Left forelimb (tissue), 1 donor: ENCODE measurements around the gene CHST14.
"Not testable (repeated sequence)": the region's sequence is repeated elsewhere in the genome, so short reads cannot be mapped to it uniquely, and the experiment has no call there.

ENCODE experiments used
- DNase-seq: peaks from one replicate; pipeline ENCODE4 v3.0.0-alpha.2; 2018; ENCODE audit warnings: low spot score

CHST14 gene

GRCh38 chr15:40440743-40441564 lies 29.8 kb upstream of the CHST14 start, which contains the start of gene BAHD1:
Gene BAHD1 (plus strand): TSS chr15:40440953. CDS start chr15:40458465, 17,512 bp downstream.
- peak; percentile 98 for DNase-seq

- no peak for DNase-seq
Measured at GRCh38 chr15:40441565-40442531, 28.9 kb upstream of the CHST14 start.

- no peak for DNase-seq
Measured at GRCh38 chr15:40443255-40443654, 27.5 kb upstream of the CHST14 start.

GRCh38 chr15:40443846-40444245 lies 26.9 kb upstream of the CHST14 start:
- no peak for DNase-seq

GRCh38 chr15:40444736-40445135 lies 26.0 kb upstream of the CHST14 start:
- no peak for DNase-seq

- no peak for DNase-seq
Measured at GRCh38 chr15:40445421-40445922, 25.3 kb upstream of the CHST14 start.

- no peak for DNase-seq
Measured at GRCh38 chr15:40446144-40446543, 24.6 kb upstream of the CHST14 start.

- DNase-seq: no peak
Measured at GRCh38 chr15:40448354-40448753, 22.4 kb upstream of the CHST14 start.

- DNase-seq: no peak
Measured at GRCh38 chr15:40449275-40449674, 21.5 kb upstream of the CHST14 start.

- DNase-seq: no peak
Measured at GRCh38 chr15:40450047-40450446, 20.7 kb upstream of the CHST14 start.

- DNase-seq: no peak
Measured at GRCh38 chr15:40451527-40452158, 19.1 kb upstream of the CHST14 start.

- DNase-seq: no peak
Measured at GRCh38 chr15:40452296-40453090, 18.3 kb upstream of the CHST14 start.

- DNase-seq: not testable (repeated sequence)
Measured at GRCh38 chr15:40453941-40454340, 16.8 kb upstream of the CHST14 start.

- no peak for DNase-seq
Measured at GRCh38 chr15:40454904-40455391, 15.8 kb upstream of the CHST14 start.

GRCh38 chr15:40456299-40456712 lies 14.5 kb upstream of the CHST14 start:
- no peak for DNase-seq

- no peak for DNase-seq
Measured at GRCh38 chr15:40456738-40457137, 14.0 kb upstream of the CHST14 start.

GRCh38 chr15:40458495-40459371 lies 12.1 kb upstream of the CHST14 start:
- no peak for DNase-seq

GRCh38 chr15:40459391-40460015 lies 11.3 kb upstream of the CHST14 start:
- DNase-seq: no peak

- no peak for DNase-seq
Measured at GRCh38 chr15:40460404-40460803, 10.4 kb upstream of the CHST14 start.

GRCh38 chr15:40461958-40462357 lies 8.8 kb upstream of the CHST14 start:
- DNase-seq: no peak
